Activated CD8-positive, alpha-beta memory T cell treated with anti-CD3 and anti-CD28 coated beads, Interleukin-2, amount 50 U/mL, for 24 hours (primary cell): ENCODE data around the gene CYP3A4.
"Not testable (repeated sequence)": the region's sequence is repeated elsewhere in the genome, so short reads cannot be mapped to it uniquely, and the experiment has no call there.

Source experiments
- DNase-seq: peaks from one replicate; pipeline ENCODE4 v3.0.0-alpha.2; 2020; ENCODE audit errors: extremely low read depth

The CYP3A4 gene

GRCh38 chr7:99723201-99723600, 60.8 kb downstream of the CYP3A4 start:
- not testable (repeated sequence) for DNase-seq

DNA sequence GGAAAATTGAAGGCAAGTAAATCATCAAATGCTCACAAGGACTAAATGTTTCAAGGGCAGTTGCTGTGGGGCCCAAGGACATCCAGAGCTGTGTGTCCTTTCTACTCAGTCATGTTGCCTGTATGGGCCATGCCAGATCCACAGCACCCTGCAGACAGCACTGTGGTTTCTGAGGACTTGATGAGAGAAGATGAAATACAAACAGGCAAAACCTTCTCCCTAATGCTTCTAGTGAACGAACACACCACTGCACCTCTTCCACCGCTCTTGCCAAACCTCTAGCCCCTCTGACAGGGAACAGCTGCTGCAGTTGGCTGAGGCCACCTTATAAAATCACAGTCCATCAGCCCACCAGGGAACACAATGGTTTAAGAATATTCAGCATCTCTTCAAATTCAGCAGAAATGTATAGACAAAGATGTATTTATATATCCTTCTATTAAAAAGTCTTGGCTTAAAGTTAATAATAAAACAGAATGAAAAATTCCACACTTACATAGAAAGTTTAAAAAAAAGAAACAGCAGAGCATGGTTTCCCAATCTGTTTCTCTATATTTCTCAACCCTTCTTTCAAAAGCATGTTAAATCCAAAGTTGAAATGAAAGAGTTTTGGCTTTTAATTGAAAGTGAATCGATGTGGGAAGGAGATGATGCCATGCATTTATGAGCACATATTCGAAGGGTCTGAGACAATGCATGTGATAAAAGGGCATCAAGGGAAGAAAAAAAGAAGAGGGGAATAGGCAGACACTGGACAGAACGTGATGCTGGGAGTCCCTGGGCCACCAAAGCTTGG, 63.0 kb downstream of the CYP3A4 start:
- no peak for DNase-seq

GRCh38 chr7:99719996-99720769, 63.8 kb downstream of the CYP3A4 start:
- DNase-seq: no peak

- DNase-seq: no peak
Measured at GRCh38 chr7:99713995-99714570, 69.9 kb downstream of the CYP3A4 start.

GRCh38 chr7:99709838-99710578, 74.0 kb downstream of the CYP3A4 start:
- DNase-seq: no peak

DNA sequence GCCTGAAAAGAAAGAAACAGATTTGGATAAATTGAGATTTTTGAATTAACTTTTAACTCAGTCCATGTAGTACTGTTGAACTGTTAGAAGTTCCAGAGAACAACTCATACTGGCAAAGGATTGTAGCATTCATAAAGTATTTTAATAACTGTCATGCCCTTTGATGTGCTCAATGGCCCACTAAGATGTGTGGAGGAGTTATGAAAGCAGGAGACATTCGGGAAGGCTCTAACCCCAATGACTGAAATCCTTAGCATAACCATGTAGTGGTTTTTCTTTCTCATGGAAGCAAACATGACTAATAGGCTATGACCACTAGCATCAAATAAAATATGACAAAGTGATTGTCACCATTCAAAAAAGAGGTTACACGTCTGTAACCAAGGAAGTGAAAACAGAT, 74.7 kb downstream of the CYP3A4 start:
- no peak for DNase-seq

GRCh38 chr7:99707096-99707495, 76.9 kb downstream of the CYP3A4 start:
- no peak for DNase-seq
